ENCODE measurements around the gene NOL3. TPM values are rescaled to one million over a fixed set of nuclear protein-coding genes. Genes with fewer than 3 reads are reported as not detected.

NOL3 gene
- total and polyA plus RNA-seq, 2 donors (not counting 3 experiments of a cell fraction or from before 2014, with no cell fraction given): 16.0 to 19.4 TPM

- Histone ChIP-seq H3K36me3 (ENCODE audit: control insufficient read depth in 2 of 2, extremely low read depth in 1 of 2, insufficient read depth in 2 of 2, low read length in 2 of 2) (peaks cover 19 to 34% of the 10 kb centered on the region in 2 experiments), H3K9me1 (replicated peaks; ENCODE audit: control insufficient read depth, extremely low read depth, insufficient read depth, low read length) (no peaks in the 10 kb centered on the region), H3K4me2 (ENCODE audit: insufficient read depth, low read length) (peak overlapping the region; percentile 69), H4K20me1 (replicated peaks; ENCODE audit: control insufficient read depth, extremely low read depth, insufficient read depth, low read length) (no peaks in the 10 kb centered on the region), H3K79me2 (ENCODE audit: control insufficient read depth, insufficient read depth, low read length) (peaks cover 46% of the 10 kb centered on the region), H3K9me3 (replicated peaks; ENCODE audit: control insufficient read depth, insufficient read depth, low read length) (no peaks in the 10 kb centered on the region), H3K9ac (replicated peaks; ENCODE audit: extremely low read depth, insufficient read depth, low read length) (peak overlapping the region; percentile 91), H3K27me3 (ENCODE audit: control insufficient read depth in 2 of 2, insufficient read depth in 2 of 2, low read length in 2 of 2) (no peaks in the 10 kb centered on the region), H2AFZ (ENCODE audit: low read depth, low read length) (no peak overlapping the region), H3K4me1 (ENCODE audit: control insufficient read depth, extremely low read depth, insufficient read depth, low read length) (peaks cover 36% of the 10 kb centered on the region), H3K4me3 (replicated peaks in 1 of 3; ENCODE audit: insufficient read depth in 1 of 3, low read depth in 1 of 3, low read length in 3 of 3) (peak overlapping the region; percentile 54 to 83 (median 57)), H3K27ac (ENCODE audit: insufficient read depth, low read depth, low read length) (peak overlapping the region; percentile 88)
- TSS peak; percentile 20 for BruUV-seq (replicated peaks)
- ChIA-PET POLR2A (interaction anchor here (1.0 kb wide), 1 partner anchor 51 kb away, joined by 3 read pairs; no protein-coding TSS in a partner anchor), CTCF (interaction anchor here (1.1 to 1.5 kb wide), 4 partner anchors 10 to 207 kb away, joined by 3 to 6 read pairs (median 4); no protein-coding TSS in a partner anchor)
- dilution Hi-C loops (cut with MboI; ENCODE audit: extremely low pct_ligation_motif_present, low sequenced_read_pairs): no loop called here
- DNase-seq (ENCODE audit: low read depth, low spot score): no peak
- FAIRE-seq: peak; percentile 26
- no peak for TF ChIP-seq MAX (IDR thresholded peaks at IDR 0.05; ENCODE audit: insufficient read depth, insufficient read length)
- no peak for TF ChIP-seq JUN (IDR thresholded peaks at IDR 0.05; ENCODE audit: borderline replicate concordance, insufficient read depth, insufficient read length, low read depth)
- no peak for TF ChIP-seq POLR2AphosphoS5 (IDR thresholded peaks at IDR 0.05; ENCODE audit: insufficient read depth, low read depth, low read length)
- no peak for TF ChIP-seq FOS (IDR thresholded peaks at IDR 0.05; ENCODE audit: borderline replicate concordance, insufficient read depth, low read length)
- TF ChIP-seq EZH2 (IDR thresholded peaks at IDR 0.05; ENCODE audit: borderline replicate concordance, low read depth, low read length, severe bottlenecking): no peak
- TF ChIP-seq MYC (IDR thresholded peaks at IDR 0.05; ENCODE audit: low read depth, low read length): no peak
- no peak for TF ChIP-seq GATA2 (IDR thresholded peaks at IDR 0.05; ENCODE audit: insufficient read depth, insufficient read length, low read depth, low read length)
- intact Hi-C loops (cut with micrococcal nuclease): loop anchor here (1.0 to 10.0 kb wide), 3 partner anchors 9 to 202 kb away; partner anchors contain the start of genes TMEM208 and TPPP3
These were observed 22.5 kb downstream of the NOL3 start for GRCh38 chr16:67192781-67193361.
